Heart right ventricle (tissue), 16 donors: ENCODE measurements around the gene TKFC. TPM values are rescaled to one million over a fixed set of nuclear protein-coding genes. Genes with fewer than 3 reads are reported as not detected.

Experiments
- ATAC-seq, 8 donors: fragments of 200-7000 bp; cut with Tn5 transposase; one replicate each; pipeline ENCODE4 v1.9.1; 2020; ENCODE audit warnings: mild to moderate bottlenecking in 8 of 8, moderate library complexity in 8 of 8, moderate number of reproducible peaks in 1 of 8
- DNase-seq, 2 donors: peaks; one replicate each; pipeline ENCODE4 v3.0.0-alpha.2; 2020
- H3K27ac ChIP-seq, 10 donors: fragments of 200-600 bp; sonication (generic) in 2 of 10; one replicate each; pipeline versions ENCODE4 v1.5.0 to v1.8.0; 2020 to 2022; ENCODE audit warnings: mild to moderate bottlenecking in 3 of 10
- H3K27me3 ChIP-seq, 7 donors: fragments of 200-600 bp; one replicate each; pipeline ENCODE4 v1.8.0; 2021 to 2022; ENCODE audit warnings: mild to moderate bottlenecking in 2 of 7
- H3K36me3 ChIP-seq, 9 donors: fragments of 200-600 bp; sonication (generic) in 1 of 9; one replicate each; pipeline versions ENCODE4 v1.5.0 to v1.8.0; 2020 to 2022; ENCODE audit warnings: mild to moderate bottlenecking in 2 of 9
- H3K4me1 ChIP-seq, 9 donors: fragments of 200-600 bp; sonication (generic) in 1 of 9; one replicate each; pipeline versions ENCODE4 v1.5.0 to v1.8.0; 2020 to 2022; ENCODE audit warnings: mild to moderate bottlenecking in 4 of 9
- H3K4me3 ChIP-seq, 10 donors: fragments of 200-600 bp; sonication (generic) in 2 of 10; one replicate each; pipeline versions ENCODE4 v1.5.0 to v1.8.0; 2020 to 2022; ENCODE audit warnings: mild to moderate bottlenecking in 7 of 10, moderate library complexity in 2 of 10
- H3K9me3 ChIP-seq, 11 donors: fragments of 200-600 bp in 10 of 11; sonication (generic) in 2 of 11; one replicate each; pipeline versions ENCODE4 v1.5.0 to v1.8.0; 2013 to 2022; ENCODE audit warnings: mild to moderate bottlenecking in 2 of 11, control low read depth in 1 of 11, moderate library complexity in 1 of 11
- WGBS, 2 donors: extraction: QIAGEN DNeasy Blood & Tissue Kit; methylation state at CpG; one replicate each; pipeline ENCODE4 v1.1.7; 2013; ENCODE audit warnings: inconsistent platforms in 1 of 2; 5-methylcytosine and 5-hydroxymethylcytosine counted together
- intact Hi-C, 10 donors: fragments of 100-400 bp; cut with DNase I; formaldehyde crosslinking; loops; one replicate each; pipeline versions ENCODE4 v1.11.1 to v1.14.2; 2022
- polyA plus RNA-seq, 2 donors: library from polyadenylated mRNA; stranded (reverse); fragments of 200-250 nt; gene quantifications; one replicate each; pipeline ENCODE4 v1.2.3, GENCODE V29; 2013
- total RNA-seq, 10 donors: library from RNA; stranded (reverse); fragmentation: NEBNext Ultra II Directional in 3 of 10; extraction: Animal tissue kit (Norgen Biotek cat#: 25700) in 3 of 10; gene quantifications; one replicate each; pipeline versions ENCODE4 v1.2.1 to v1.2.4, GENCODE V29; 2021 to 2023
- TF ChIP-seq, protein P1 (sequence below), 9 donors: fragments of 200-600 bp; sonication (generic) in 2 of 9; IDR thresholded peaks; one replicate each; pipeline versions ENCODE4 v1.5.0 to v1.8.0; 2021 to 2022; ENCODE audit warnings: antibody characterized with exemption in 9 of 9, mild to moderate bottlenecking in 5 of 9, moderate library complexity in 1 of 9
- donor health status: Arrhythmogenic right ventricular cardiomyopathy.
- donor health status: ischemic (EF 13 %, LVEDD 7.1; RV severe dilation, severe dysfunction).
- donor health status: healthy with polysubstance abuse.
- donor health status: DM: no; HTN: yes; CAD: no.
- donor health status: DM: no; HTN: no; CAD: no.
- donor health status: ischemic (EF 25% LVEDD 6.9; RV normal size, moderate dysfunction).
- donor health status: ischemic (EF 25% LVEDD 5.7; RV mildly dilated, moderate dysfunction).
- donor health status: healthy.
- donor health status: DM: yes; HTN: yes; CAD: no.
- donor health status: Ischemic cardiomyopathy.
- donor health status: ischemic (EF 35%, LVEDD 5.7; RV mildly dilated, moderate dysfunction).
- donor health status: nonischemic (EF 11% LVEDD 7.7; RV severe dilation, severe dysfunction).
- donor health status: DM: yes; HTN: yes; CAD: no.
- donor health status: PGD.
- donor health status: ischemic (EF 29% LVEDD 5.4; RV normal size, mild dysfunction).
- donor health status: nonischemic (EF 23%, LVEDD 6.1; RV moderate dilation, normal function).

TKFC gene
- total and polyA plus RNA-seq, 12 donors = 11.8 to 26.1 (median 19.7) TPM

DNA sequence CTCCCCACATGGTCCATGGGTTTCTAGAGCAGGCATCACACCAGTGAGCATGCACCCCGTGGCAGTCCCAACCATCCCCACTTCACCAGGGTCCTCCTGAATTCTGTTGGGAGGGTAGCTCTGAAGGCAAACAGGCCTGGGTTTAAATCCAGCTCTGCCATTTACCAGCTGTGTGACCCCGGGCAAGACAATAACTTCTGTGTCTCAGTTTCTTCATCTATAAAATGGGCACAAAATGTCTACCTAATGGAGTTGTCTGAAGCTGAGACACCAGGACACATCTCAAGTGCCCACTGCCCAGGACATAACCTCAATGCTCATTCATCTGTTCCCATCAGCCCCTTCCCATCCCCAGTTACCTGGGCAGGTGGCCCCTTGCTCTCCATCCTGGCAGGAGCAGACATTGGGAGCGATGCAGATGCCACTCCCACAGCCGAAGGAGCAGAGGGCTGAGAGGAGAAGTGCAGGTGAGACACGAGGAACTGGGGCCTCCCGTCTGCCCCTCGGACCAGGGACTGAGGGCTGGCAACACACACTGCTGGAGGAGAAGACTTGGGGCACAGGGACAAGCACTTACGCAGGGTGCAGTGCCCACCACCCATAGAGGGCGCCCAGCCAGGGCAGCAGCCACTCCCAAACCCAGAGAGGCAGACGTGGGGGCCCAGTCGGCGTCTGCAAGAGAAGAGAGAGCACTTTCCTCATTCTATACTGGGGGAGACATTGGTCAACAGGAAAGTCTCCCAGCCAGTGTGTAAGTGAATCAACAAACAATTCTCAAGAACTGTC, 41.9 kb upstream of the TKFC start:
- no peak for DNase-seq
- peaks cover 7 to 28% (median 24%) of the 10 kb centered on the region in 9 donors for H3K4me1 ChIP-seq
- intact Hi-C loops = no loop called here
- TF ChIP-seq, protein P1, sequence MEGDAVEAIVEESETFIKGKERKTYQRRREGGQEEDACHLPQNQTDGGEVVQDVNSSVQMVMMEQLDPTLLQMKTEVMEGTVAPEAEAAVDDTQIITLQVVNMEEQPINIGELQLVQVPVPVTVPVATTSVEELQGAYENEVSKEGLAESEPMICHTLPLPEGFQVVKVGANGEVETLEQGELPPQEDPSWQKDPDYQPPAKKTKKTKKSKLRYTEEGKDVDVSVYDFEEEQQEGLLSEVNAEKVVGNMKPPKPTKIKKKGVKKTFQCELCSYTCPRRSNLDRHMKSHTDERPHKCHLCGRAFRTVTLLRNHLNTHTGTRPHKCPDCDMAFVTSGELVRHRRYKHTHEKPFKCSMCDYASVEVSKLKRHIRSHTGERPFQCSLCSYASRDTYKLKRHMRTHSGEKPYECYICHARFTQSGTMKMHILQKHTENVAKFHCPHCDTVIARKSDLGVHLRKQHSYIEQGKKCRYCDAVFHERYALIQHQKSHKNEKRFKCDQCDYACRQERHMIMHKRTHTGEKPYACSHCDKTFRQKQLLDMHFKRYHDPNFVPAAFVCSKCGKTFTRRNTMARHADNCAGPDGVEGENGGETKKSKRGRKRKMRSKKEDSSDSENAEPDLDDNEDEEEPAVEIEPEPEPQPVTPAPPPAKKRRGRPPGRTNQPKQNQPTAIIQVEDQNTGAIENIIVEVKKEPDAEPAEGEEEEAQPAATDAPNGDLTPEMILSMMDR (IDR thresholded peaks at IDR 0.05) = no peak
- WGBS, 2 donors = 90 to 91% methylated on average over 12 of the region's 12 CpGs
- H3K4me3 ChIP-seq = no peak overlapping the region
- no peak overlapping the region for H3K27ac ChIP-seq
- H3K27me3 ChIP-seq = peaks cover 0 to 29% (median 0%) of the 10 kb centered on the region in 7 donors
- no peaks in the 10 kb centered on the region for H3K9me3 ChIP-seq
- no peak for ATAC-seq
- peaks cover 0 to 2% (median 0%) of the 10 kb centered on the region in 9 donors for H3K36me3 ChIP-seq

DNA sequence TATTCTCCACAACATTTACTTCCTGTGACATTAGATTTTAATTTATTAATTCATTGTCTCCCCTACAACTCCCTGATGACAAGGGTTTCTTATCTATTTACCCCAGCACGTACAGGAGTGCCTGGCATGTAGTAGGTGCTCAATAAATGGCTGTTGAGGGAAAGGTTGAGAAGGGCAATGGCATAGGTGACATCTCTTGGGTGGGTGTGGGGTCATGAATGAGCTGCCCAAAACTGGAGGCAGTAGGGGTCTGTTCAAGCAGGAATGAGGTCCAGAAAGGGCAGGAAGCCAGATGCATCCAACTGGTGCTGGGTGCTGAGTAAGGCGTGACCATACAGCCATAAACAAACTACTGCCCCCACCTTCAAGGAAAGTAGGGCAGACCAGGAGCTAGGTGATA, 40.7 kb upstream of the TKFC start:
- TF ChIP-seq, protein P1 (IDR thresholded peaks at IDR 0.05) = no peak
- WGBS, 2 donors = 96% methylated on average over 2 of the region's 2 CpGs
- Histone ChIP-seq H3K27ac (no peak overlapping the region), H3K9me3 (no peaks in the 10 kb centered on the region), H3K36me3 (no peaks in the 10 kb centered on the region), H3K4me3 (no peak overlapping the region), H3K4me1 (peaks cover 7 to 34% (median 27%) of the 10 kb centered on the region in 9 donors), H3K27me3 (peaks cover 0 to 30% (median 0%) of the 10 kb centered on the region in 7 donors)
- DNase-seq (no peak), ATAC-seq (no peak)
- intact Hi-C loops = no loop called here

DNA sequence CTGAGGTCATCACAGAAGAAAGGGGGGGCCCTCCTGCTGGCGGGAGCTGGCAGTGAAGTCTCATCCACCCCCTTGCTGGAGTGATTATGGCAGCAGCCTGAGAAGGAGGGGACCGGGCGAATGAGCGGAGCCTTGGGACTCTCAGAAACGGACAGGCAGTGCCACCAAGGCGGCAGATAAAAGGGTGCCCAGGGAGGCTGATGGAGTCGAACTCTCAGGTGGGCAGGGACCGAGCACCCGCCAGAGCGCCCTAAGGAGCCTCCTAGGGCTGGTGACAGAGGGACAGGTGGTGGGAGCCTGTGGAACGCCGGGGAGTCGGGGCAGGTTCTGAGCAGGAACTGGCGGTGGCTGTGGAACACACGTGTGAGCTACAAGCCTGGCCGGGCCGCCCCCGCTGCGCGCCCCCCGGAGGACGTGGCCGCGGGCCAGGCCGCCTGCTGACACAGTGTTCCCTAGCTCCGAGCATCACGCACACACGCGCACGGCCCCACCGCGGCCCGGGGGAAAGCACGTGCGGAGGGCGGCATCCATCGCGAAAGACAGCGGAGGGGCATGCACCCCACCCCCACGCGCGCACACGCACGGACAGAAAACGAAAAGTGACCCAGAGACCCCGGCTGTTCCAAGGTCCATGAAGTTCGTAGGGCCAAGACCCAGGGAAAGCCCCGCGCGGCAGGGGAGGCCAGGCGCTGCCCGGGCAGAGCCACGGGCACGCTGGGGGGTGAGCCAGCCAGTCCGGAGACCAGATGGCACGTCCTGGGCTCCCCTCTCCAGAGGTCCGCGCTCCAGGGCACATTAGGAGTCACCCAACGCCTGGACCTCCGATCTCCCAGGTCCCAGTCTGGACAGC, 38.9 kb upstream of the TKFC start:
- Histone ChIP-seq H3K9me3 (no peaks in the 10 kb centered on the region), H3K27me3 (peaks cover 0 to 30% (median 0%) of the 10 kb centered on the region in 7 donors), H3K4me1 (peaks cover 7 to 50% (median 40%) of the 10 kb centered on the region in 9 donors), H3K36me3 (peaks cover 0 to 13% (median 3%) of the 10 kb centered on the region in 9 donors), H3K27ac (peak overlapping the region in 6 of 10 donors; percentile 19 to 64 (median 48)), H3K4me3 (peak overlapping the region; percentile 54 to 85 (median 64))
- TF ChIP-seq, protein P1 (IDR thresholded peaks at IDR 0.05) = no peak
- WGBS, 2 donors = 1% methylated on average over 60 of the region's 60 CpGs
- intact Hi-C loops = no loop called here
- DNase-seq = peak; percentile 26 to 42
- peak; percentile 46 to 80 (median 54) for ATAC-seq
